Body of pancreas (tissue), 4 donors: Measurements from ENCODE around the gene TTC28.

Experiments
- CTCF ChIP-seq, 7 experiments: fragments of 450-650 bp in 4 of 7; fragments of 200-600 bp in 3 of 7; sonication (generic) in 3 of 7; IDR thresholded peaks; one replicate each; pipeline ENCODE4 v1.5.1; 2016 to 2019; ENCODE audit warnings: antibody characterized with exemption in 7 of 7
- POLR2A ChIP-seq, 3 donors: fragments of 450-650 bp; IDR thresholded peaks; one replicate each; pipeline ENCODE4 v1.6.1; 2016; ENCODE audit warnings: antibody characterized with exemption in 3 of 3, mild to moderate bottlenecking in 2 of 3

GRCh38 chr22:28398981-28399380 is 280.7 kb downstream of the TTC28 start:
- TF ChIP-seq CTCF (IDR thresholded peaks at IDR 0.05) = no peak
- no peak for TF ChIP-seq POLR2A (IDR thresholded peaks at IDR 0.05)
